ENCODE data around the gene TOM1L2.

The TOM1L2 gene

DNA sequence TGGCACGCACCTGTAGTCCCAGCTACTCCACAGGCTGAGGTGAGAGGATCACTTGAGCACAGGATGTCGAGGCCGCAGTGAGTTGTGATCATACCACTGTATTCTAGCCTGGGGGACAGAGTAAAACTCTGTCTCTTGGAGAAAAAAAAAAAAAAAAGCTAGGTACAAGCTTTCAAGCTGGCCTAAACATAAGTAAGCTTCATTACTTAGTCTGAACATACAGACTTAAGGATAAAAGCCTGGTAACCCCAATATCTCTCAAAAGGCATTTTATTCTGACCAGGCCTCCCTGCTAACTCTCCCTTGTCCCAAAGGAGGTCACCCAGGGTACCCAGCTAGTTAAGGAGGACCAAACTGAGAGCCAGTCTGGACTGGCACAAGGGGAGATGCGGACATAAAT is 46.2 kb downstream of the TOM1L2 start:
- no peak for DNase-seq (ENCODE audit: low read depth)
- TF ChIP-seq, protein P1, sequence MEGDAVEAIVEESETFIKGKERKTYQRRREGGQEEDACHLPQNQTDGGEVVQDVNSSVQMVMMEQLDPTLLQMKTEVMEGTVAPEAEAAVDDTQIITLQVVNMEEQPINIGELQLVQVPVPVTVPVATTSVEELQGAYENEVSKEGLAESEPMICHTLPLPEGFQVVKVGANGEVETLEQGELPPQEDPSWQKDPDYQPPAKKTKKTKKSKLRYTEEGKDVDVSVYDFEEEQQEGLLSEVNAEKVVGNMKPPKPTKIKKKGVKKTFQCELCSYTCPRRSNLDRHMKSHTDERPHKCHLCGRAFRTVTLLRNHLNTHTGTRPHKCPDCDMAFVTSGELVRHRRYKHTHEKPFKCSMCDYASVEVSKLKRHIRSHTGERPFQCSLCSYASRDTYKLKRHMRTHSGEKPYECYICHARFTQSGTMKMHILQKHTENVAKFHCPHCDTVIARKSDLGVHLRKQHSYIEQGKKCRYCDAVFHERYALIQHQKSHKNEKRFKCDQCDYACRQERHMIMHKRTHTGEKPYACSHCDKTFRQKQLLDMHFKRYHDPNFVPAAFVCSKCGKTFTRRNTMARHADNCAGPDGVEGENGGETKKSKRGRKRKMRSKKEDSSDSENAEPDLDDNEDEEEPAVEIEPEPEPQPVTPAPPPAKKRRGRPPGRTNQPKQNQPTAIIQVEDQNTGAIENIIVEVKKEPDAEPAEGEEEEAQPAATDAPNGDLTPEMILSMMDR (conservative IDR thresholded peaks at IDR 0.05; ENCODE audit: low read depth, low read length), result no peak
- no peak overlapping the region for H3K4me3 ChIP-seq (ENCODE audit: low read depth, low read length)

DNA sequence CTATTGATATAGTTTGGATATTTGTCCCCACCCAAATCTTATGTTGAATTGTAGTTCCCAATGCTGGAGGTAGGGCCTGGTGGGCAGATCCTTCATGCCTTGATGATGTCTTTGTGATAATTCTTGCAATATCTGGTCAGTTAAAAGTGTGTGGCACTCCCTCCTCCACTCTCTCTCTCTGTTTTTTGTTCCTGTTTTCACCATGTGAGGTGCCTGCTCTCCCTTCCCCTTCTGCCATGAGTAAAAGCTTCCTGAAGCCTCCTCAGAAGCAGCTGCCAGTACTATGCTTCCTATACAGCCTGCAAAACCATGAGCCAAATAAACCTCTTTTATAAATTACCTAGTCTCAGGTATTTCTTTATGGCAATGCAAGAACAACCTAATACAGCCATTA is 47.3 kb downstream of the TOM1L2 start:
- H3K4me3 ChIP-seq (ENCODE audit: low read depth, low read length), result no peak overlapping the region
- TF ChIP-seq, protein P1 (conservative IDR thresholded peaks at IDR 0.05; ENCODE audit: low read depth, low read length), result no peak

DNA sequence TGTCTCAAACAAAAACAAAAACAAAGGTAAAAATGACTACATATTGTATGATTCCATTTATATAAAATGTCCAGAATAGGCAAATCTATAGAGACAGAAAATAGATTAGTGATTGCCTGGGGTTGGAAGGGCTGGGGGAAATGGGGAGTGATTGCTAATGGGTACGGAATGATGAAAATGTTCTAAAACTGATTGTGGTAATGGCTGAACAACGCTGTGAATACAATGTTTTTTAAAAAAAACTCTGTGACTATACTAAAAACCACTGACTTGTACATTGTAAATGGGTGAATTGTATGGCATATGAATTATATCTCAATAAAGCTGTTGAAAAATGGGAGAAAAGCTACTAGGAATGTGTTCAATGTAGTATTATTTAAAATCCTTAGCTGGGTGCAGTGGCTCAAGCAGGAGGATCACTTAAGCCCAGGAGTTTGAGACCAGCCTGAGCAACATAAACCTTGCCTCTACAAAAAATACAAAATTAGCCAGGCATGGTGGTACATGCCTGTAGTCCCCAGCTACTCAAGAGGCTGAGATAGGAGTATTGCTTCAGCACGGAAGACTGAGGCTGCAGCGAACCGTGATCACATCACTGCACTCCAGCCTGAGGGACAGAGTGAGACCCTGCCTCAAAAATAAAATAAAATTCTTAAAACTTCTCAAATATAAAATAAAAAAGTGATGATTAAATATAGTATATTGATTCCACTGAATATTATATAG is 47.9 kb downstream of the TOM1L2 start:
- H3K4me3 ChIP-seq (ENCODE audit: low read depth, low read length), result no peak overlapping the region
- no peak for DNase-seq (ENCODE audit: low read depth)
- TF ChIP-seq, protein P1 (conservative IDR thresholded peaks at IDR 0.05; ENCODE audit: low read depth, low read length), result no peak

More for the DNA sequence above, 47.3 kb downstream of the TOM1L2 start:
- no peak for DNase-seq (ENCODE audit: low read depth)

DNA sequence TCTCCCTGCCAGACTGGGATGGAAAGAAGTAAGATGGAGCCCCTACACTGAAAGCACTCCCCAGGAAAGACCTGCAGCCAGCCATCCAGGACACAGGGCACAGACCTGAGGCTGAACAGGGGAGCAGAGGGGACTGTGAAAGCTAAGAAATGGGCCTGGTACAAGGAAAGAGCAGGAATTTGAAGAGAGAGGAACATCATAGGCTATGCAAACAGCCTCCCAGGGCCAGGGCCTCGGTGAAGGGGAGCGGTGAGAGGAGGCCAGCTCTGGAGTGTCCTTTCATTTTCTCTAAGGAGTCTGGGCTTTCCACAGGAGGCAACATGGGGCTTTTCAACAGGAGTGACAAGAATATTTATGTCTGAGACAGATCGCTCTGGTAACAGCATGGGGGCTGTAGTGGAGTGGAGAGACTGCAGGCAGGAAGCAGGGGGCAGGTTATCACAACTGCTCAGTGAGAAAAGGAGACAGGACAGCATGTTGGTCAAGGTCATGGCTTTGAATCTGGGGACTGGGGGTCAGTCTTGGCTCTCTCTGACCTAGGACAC is 50.1 kb downstream of the TOM1L2 start:
- peak; percentile 66 for DNase-seq (ENCODE audit: low read depth)
- TF ChIP-seq, protein P1 (conservative IDR thresholded peaks at IDR 0.05; ENCODE audit: low read depth, low read length), result peak; percentile 20
- H3K4me3 ChIP-seq (ENCODE audit: low read depth, low read length), result no peak overlapping the region

DNA sequence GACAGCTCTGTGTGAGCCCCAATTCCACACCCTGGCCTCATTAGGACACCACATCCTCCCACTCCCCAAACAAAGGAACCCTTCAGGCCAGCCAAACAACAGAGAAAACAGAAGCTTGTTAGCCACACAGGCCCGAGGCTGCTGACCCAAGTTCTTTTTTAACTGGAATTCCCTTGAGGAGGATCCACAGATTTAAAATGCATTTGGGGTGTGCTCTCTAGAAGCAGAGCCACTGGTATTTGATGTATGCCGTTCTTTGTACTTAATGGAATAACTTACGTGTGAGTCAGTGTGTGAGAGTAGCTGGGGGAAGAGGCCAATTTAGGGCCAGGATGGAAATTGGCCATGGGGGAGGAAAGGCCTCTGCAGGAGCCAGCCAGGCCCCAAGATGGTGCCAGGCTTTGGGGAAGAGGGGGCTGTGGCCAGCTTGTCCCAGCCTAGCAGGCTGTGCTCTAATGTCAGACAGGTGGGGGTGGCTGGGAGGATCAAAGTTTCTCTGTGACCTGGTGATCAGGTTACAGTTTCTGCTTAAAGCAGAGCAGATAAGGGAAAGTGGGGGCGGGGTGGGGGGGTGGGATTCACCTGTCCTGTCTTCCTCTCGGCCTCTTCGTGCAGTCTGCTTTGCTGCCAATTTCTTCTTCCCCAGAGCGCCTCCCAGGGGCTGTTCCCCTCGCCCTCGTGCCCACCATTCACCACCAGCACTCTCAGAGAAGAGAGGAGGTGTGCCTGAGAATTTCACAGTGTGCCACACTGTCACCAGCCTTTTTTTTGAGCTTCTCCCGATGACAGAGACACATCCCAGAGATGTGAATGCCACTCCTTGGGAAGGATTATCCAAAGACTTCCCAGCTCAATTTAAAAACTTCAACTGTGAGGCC is 50.8 kb downstream of the TOM1L2 start:
- TF ChIP-seq, protein P1 (conservative IDR thresholded peaks at IDR 0.05; ENCODE audit: low read depth, low read length), result no peak

DNA sequence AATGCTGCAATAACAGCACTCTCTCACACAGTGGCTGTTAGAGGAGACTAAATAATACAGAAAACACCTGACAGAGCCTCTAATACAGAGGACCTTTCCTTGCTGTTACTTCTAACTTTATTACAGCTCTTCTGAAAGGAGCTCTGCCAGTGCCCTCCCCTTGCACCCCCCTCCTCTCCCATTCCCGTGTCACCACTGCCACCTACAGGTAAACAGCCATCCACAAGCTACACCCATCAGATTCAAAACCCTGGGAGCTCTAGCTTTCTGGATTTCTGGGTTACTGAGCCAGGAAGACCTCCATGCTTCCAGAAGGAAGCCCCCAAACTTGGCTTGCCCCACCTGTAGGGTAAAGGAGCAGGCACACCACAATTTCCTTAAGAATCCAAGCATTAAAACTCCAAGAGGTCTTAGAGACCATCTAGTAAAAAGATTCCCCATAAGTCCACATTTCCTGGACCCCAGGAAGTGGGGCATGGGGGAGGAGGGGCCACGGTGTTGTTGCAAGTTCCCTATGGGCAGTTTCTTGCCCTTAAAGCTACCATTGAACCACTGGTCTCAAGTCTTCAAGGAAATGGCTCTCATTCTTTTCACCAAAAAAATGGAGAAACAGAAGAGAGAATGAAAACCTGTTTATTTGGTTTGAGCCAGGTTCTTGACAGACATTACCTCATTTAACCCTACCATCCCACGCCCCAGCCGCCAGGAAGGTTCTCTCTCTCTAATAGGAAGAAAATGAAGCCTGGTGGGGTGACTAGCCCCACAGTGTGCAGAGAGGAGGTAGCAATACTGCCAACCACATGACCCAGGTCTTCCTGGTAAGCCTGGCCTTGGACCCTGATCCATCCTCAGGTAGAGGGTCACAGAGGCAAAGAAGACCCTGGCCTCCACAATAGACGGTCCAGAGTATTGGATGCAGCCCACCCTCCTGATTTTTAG is 52.8 kb downstream of the TOM1L2 start:
- TF ChIP-seq, protein P1 (conservative IDR thresholded peaks at IDR 0.05; ENCODE audit: low read depth, low read length), result peak; percentile 87
- H3K4me3 ChIP-seq (ENCODE audit: low read depth, low read length), result no peak overlapping the region
- peak; percentile 88 for DNase-seq (ENCODE audit: low read depth)

More for the DNA sequence above, 50.8 kb downstream of the TOM1L2 start:
- peak; percentile 92 for DNase-seq (ENCODE audit: low read depth)
- no peak overlapping the region for H3K4me3 ChIP-seq (ENCODE audit: low read depth, low read length)

Data from choroid plexus epithelial cell (primary cell).